Activated T-cell treated with anti-CD3 and anti-CD28 coated beads for 24 hours (primary cell): Measurements from ENCODE around the gene CDHR3.
"Not testable (repeated sequence)": the region's sequence is repeated elsewhere in the genome, so short reads cannot be mapped to it uniquely, and the experiment has no call there.

Source experiments
- DNase-seq: peaks from one replicate; pipeline ENCODE4 v3.0.0-alpha.2; 2020; ENCODE audit warnings: low read depth

CDHR3 gene

GRCh38 chr7:105963038-105963667, at the start of gene CDHR3:
Gene CDHR3, plus strand, starts transcription at chr7:105963264. Its CDS starts 55 bp downstream, at chr7:105963319.
- no peak for DNase-seq

DNA sequence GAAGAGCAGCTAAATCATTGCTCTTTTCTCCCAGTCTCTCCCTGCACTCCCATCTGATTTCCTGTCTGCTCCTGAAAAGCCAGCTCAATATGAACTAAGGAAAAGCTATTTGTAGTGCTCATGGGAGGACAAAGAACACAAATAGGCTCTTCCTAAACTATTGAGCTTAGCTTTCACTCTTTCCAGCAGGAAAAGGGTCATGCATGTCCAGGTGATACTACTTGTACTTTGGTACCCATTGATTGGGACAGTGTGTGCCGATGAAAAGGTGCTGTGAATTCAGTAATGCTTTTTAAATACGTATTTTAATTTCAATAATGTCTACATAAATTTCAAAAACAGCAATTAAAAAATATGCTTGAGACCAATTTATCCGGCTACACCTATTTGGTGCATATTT, 49.1 kb upstream of the CDHR3 start:
- no peak for DNase-seq

DNA sequence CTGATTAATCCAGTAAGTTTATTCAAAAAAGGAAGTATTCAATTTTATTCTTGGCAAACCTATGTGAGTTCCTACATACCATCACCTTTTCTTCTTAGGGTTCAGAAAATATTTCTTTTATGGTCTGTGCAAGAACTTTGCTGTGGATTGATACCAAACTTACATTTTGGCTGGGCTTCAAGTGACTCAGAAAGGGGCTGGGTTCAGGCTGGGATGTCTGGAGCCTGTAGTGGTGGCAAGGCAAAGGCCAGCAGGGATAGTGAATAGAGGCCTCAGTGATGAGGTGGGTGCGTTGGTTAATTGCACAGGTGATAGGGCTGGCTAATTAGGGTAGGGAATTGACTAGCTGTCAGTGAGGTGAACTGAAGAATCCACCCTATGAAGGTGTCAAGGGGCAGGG, 46.5 kb upstream of the CDHR3 start:
- no peak for DNase-seq

DNA sequence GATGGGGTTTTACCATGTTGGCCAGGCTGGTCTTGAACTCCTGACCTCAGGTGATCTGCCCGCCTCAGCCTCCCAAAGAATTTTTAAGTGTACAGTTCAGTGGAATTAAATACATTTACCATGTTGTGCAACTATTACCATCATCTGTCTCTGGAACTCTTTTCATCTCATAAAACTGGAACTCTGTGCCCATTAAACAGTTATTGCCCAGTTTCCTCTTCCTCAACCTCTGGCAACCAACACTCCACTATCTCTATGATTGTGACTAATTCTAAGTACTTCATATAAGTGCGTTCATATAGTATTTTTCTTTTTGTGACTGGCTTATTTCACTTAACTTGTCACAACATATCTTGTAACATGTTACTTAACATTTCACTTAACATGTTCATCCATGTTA, 45.4 kb upstream of the CDHR3 start:
- no peak for DNase-seq

GRCh38 chr7:105920766-105921165, 42.3 kb upstream of the CDHR3 start:
- DNase-seq, result no peak

DNA sequence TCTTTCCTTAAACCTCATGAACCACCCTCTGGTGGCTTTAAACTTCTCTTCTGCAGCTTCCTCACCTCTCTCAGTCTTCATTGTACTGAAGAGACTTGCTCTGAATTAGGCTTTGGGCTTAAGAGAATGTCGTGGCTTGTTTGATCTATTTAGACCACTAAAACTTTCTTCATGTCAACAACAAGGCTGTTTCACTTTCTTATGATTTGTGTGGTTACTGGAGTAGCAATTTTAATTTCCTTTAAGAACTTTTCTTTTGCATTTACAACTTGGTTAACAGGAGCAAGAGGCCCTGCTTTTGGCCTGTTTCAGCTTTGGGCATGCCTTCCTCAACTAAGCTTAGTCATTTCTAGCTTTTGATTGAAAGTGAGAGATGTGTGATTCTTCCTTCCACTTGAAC, 38.1 kb upstream of the CDHR3 start:
- DNase-seq, result peak; percentile 7

- DNase-seq, result no peak
These were observed 36.9 kb upstream of the CDHR3 start for GRCh38 chr7:105926131-105926530.

DNA sequence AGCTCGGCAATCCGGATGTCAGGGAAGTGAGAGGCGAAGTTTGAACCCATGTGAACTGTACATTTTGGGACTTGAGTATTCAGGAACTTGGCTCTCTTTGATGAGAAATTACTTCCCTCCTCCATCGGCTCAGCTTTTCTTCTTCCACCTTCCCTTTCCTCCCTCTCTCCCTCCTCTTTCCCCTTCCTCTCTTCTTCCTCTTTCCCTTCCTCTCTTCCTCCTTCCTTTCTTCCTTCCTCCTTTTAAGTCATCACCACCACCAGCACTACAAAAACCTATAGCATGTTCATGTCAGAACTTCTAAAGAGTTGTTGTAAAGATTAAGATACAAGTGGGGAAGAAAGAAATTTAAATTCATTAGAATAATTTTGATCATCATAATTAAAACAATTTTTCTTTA, 31.9 kb upstream of the CDHR3 start:
- DNase-seq, result no peak

- no peak for DNase-seq
These were observed 30.1 kb upstream of the CDHR3 start for GRCh38 chr7:105932835-105933477.

GRCh38 chr7:105934572-105935185, 28.4 kb upstream of the CDHR3 start:
- DNase-seq, result no peak

DNA sequence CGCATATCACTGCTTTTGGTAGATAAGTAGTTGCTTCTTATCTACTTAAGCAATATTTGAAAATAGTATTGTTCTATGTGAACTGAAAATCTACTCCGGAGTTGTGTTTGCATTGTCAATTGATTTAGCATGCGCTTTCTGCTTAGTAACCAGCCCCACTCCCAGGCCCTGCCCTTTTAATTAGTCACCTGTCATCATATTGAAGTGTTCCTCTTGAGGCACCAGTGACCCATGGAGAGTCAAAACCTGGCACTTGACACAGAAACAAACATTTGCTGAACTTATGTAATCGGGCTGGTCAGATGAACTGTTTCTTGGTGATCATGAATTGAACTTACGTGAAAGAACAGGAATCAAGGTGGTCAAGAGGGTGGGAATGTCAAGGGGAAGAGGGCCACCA, 27.8 kb upstream of the CDHR3 start:
- DNase-seq, result no peak

DNA sequence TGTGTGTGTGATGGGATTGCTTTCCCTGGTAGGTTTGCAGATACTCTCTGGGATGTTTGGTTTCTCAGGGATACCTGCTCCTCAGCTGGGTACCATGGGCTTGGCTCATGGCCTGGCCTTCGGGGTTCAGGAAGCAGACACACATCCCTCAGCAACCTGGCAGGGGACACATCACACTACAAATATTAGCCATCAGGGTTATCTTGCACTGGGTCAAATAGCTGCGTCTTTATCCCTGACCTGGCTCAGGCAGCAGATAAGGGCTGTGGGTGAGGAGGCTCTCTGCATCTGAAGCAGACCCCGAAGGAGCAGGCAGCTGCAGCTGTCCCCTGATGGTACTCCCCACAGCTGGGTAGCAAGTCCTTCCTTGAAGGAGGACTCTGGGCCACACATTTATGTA, 25.7 kb upstream of the CDHR3 start:
- DNase-seq, result no peak

DNA sequence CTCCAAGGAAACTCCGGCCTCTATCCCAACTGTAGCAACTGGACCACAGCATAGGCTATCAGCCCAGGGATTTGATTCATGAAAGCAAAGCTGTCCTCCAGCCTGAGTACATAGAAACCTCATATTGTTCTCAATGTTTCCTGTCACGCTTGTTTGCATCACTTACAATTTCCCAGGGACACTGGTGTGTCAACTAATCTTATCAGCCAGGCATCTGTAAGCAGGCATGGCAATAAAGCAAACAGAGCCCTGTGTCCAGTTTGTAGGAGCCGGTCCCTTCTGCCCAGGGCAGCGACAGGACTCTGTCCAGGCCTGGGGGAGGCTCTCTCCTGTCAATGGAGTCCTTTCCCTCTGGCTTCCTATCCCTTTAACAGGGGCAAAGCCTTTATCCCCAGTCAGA, 23.0 kb upstream of the CDHR3 start:
- DNase-seq, result no peak

DNA sequence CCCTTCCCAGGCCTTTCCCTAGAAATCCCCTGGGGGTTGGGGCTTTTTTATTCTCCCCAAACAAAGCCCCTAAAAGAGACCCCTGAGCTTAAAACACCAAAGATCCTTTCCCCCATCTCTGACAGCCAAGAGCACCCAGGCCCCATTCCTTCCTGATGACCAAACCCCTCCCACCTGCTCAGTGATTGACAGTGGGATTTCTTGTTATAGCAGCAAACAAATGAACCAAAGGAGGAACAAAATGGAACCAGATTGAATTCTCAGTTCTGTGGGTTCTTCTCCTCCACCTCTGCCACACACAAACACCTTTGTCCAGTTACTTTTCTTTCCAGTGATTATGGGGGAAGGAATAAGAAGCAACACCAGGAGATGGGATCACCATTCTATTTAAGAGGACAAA, 21.5 kb upstream of the CDHR3 start:
- DNase-seq, result no peak

DNA sequence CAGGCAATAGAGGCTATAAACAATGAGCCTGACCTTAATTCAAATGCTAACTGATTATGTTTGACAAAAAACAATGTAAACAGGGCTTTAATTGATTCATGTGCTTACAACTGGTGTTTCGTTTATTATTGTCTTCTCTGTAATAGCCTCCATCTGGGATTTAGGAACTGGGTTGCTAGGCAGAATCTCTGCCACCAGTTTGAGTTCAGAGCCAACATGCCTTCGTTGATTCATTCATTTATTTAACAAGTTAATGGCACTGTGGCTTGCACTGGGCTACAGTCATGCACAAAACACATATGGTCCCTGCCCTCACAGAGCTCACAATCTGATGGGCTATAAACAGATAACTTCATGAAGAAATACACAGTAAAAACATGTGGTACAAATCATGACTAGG, 19.6 kb upstream of the CDHR3 start:
- no peak for DNase-seq

GRCh38 chr7:105945848-105946247, 17.2 kb upstream of the CDHR3 start:
- DNase-seq, result no peak

GRCh38 chr7:105951597-105951996, 11.5 kb upstream of the CDHR3 start:
- DNase-seq, result no peak

GRCh38 chr7:105952917-105953595, 10.0 kb upstream of the CDHR3 start:
- DNase-seq, result no peak

DNA sequence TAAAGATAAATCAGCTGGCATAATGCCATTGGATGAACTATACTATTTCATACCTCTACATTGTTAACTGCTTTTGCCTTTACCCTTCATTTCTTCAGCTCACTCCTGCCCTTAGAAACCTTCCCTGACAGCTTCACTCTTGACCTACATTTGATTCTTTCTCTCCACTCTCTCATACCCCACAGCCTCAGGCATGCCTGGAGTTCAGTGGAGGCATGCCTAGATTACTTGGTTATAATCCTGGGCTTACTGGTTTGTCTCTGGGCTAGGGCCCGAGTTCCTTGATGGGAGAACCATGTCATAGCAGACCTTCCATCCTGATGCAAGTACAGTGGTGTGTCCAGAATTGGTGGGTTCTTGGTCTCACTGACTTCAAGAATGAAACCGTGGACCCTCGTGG, 8.4 kb upstream of the CDHR3 start:
- no peak for DNase-seq

DNA sequence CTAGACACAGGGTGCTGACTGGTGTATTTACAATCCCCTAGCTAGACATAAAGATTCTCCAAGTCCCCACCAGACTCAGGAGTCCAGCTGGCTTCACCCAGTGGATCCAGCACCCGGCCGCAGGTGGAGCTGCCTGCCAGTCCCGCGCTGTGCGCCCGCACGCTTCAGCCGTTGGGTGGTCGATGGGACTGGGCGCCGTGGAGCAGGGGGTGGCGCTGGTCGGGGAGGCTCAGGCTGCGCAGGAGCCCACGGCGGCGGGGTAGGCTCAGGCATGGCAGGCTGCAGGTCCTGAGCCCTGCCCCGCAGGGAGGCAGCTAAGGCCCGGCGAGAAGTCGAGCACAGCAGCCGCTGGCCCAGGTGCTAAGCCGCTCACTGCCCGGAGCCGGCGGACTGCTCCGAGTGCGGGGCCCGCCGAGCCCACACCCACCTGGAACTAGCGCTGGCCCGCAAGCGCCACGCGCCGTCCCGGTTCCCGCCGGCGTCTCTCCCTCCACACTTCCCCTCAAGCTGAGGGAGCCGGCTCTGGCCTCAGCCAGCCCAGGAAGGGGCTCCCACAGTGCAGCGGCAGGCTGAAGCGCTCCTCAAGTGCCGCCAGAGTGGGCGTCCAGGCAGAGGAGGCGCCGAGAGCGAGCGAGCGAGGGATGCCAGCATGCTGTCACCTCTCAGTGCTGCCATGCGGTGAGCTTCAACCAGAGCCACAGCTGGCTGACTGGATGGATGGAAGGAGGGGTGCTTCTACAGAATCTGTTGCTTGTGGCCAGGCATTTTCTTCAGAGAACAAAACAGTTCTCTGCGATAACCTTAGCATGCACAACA, 7.2 kb upstream of the CDHR3 start:
- not testable (repeated sequence) for DNase-seq

DNA sequence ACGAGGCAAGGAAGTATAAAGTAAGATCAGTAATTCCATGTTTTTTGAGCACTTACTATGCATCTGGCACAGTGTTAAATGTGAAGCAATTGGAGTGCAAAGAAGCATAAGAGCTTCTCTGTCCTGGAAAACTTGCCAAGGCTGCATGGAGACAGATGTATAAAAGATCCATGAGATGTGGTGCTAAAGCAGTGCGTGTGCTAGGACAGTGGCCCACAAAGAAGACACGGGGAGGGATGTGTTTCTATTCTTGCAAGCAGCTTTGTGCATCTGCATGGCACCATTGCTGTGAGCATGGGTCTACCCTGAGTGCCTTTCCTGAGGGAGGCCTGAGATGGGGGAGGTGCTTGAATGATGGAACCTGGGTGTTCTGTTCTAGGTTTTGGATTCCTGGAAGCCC, 5.1 kb upstream of the CDHR3 start:
- no peak for DNase-seq

DNA sequence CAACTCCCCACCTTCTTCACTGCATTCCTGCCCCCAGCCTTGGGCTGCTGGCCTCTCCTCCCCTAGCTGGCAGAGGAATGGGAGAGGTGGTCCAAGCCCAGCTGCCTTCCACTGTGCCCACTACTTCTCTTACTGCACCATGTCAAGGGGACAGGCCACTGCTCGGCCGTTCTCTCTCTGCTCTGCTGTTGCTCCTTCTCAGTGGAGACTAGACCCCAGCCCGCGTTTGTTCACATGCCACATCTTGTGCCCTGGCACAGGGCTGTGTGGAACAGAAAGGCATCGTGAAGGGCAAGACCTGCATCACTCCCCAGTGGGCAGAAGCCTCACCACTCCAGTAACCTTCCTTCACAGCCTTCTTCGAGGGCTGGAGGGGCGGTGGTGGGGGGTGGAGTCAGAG, 711 bp upstream of the CDHR3 start:
- DNase-seq, result no peak
